ENCODE results near the gene HTT. TPM values are rescaled to one million over a fixed set of nuclear protein-coding genes. Genes with fewer than 3 reads are reported as not detected.

HTT gene
- total RNA-seq, 1 donor from 2014 or later: 49.8 TPM

- Histone ChIP-seq H3K27ac (no peak overlapping the region), H3K4me3 (no peak overlapping the region), H3K36me3 (peaks cover 4 to 42% of the 10 kb centered on the region in 2 donors)
Observed at GRCh38 chr4:3240936-3241522, 166.5 kb downstream of the HTT start.

GRCh38 chr4:3241898-3242524, 167.5 kb downstream of the HTT start:
- Histone ChIP-seq H3K27ac (no peak overlapping the region), H3K27me3 (no peaks in the 10 kb centered on the region), H3K9me3 (no peaks in the 10 kb centered on the region), H3K4me3 (no peak overlapping the region), H3K4me1 (peaks cover 12% of the 10 kb centered on the region), H3K36me3 (peaks cover 4 to 34% of the 10 kb centered on the region in 2 donors)
- no peak for DNase-seq (ENCODE audit: extremely low spot score in 2 of 2)
- intact Hi-C loops (cut with DNase I): no loop called here
- TF ChIP-seq POLR2A (IDR thresholded peaks at IDR 0.05) (no peak), CTCF (IDR thresholded peaks at IDR 0.05) (no peak), POLR2AphosphoS5 (IDR thresholded peaks at IDR 0.05; ENCODE audit: insufficient read depth in 1 of 2, low read depth in 1 of 2) (no peak)

More at GRCh38 chr4:3240936-3241522, 166.5 kb downstream of the HTT start:
- TF ChIP-seq CTCF (IDR thresholded peaks at IDR 0.05): no peak
- no peak for TF ChIP-seq POLR2A (IDR thresholded peaks at IDR 0.05)
- TF ChIP-seq POLR2AphosphoS5 (IDR thresholded peaks at IDR 0.05; ENCODE audit: insufficient read depth in 1 of 2, low read depth in 1 of 2): no peak
- Histone ChIP-seq H3K4me1 (peaks cover 12% of the 10 kb centered on the region), H3K27me3 (no peaks in the 10 kb centered on the region), H3K9me3 (no peaks in the 10 kb centered on the region)
- intact Hi-C loops (cut with DNase I): no loop called here
- DNase-seq (ENCODE audit: extremely low spot score in 2 of 2): no peak

GRCh38 chr4:3243136-3243780, 168.8 kb downstream of the HTT start:
- peaks cover 4 to 22% of the 10 kb centered on the region in 2 donors for H3K36me3 ChIP-seq
- no peaks in the 10 kb centered on the region for H3K9me3 ChIP-seq
- no peak overlapping the region for H3K4me3 ChIP-seq
- intact Hi-C loops (cut with DNase I): no loop called here
- TF ChIP-seq POLR2AphosphoS5 (IDR thresholded peaks at IDR 0.05; ENCODE audit: insufficient read depth in 1 of 2, low read depth in 1 of 2) (no peak), CTCF (IDR thresholded peaks at IDR 0.05) (no peak), POLR2A (IDR thresholded peaks at IDR 0.05) (no peak)
- H3K27ac ChIP-seq: no peak overlapping the region
- H3K27me3 ChIP-seq: no peaks in the 10 kb centered on the region
- peaks cover 12% of the 10 kb centered on the region for H3K4me1 ChIP-seq
- DNase-seq (ENCODE audit: extremely low spot score in 2 of 2): no peak

- no peaks in the 10 kb centered on the region for H3K27me3 ChIP-seq
- intact Hi-C loops (cut with DNase I): no loop called here
- peaks cover 12% of the 10 kb centered on the region for H3K4me1 ChIP-seq
- no peak overlapping the region for H3K27ac ChIP-seq
- no peaks in the 10 kb centered on the region for H3K9me3 ChIP-seq
- H3K4me3 ChIP-seq: no peak overlapping the region
- no peak for TF ChIP-seq POLR2AphosphoS5 (IDR thresholded peaks at IDR 0.05; ENCODE audit: insufficient read depth in 1 of 2, low read depth in 1 of 2)
- TF ChIP-seq CTCF (IDR thresholded peaks at IDR 0.05): no peak
- TF ChIP-seq POLR2A (IDR thresholded peaks at IDR 0.05): no peak
- no peak for DNase-seq (ENCODE audit: extremely low spot score in 2 of 2)
- peaks cover 4 to 16% of the 10 kb centered on the region in 2 donors for H3K36me3 ChIP-seq
Observed at GRCh38 chr4:3244002-3244401, 169.5 kb downstream of the HTT start.

GRCh38 chr4:3244747-3245146, 170.3 kb downstream of the HTT start:
- Histone ChIP-seq H3K4me1 (peaks cover 12% of the 10 kb centered on the region), H3K27ac (no peak overlapping the region), H3K9me3 (no peaks in the 10 kb centered on the region), H3K4me3 (no peak overlapping the region), H3K27me3 (no peaks in the 10 kb centered on the region), H3K36me3 (peaks cover 4 to 8% of the 10 kb centered on the region in 2 donors)
- intact Hi-C loops (cut with DNase I): no loop called here
- DNase-seq (ENCODE audit: extremely low spot score in 2 of 2): no peak
- TF ChIP-seq POLR2AphosphoS5 (IDR thresholded peaks at IDR 0.05; ENCODE audit: insufficient read depth in 1 of 2, low read depth in 1 of 2) (no peak), CTCF (IDR thresholded peaks at IDR 0.05) (no peak), POLR2A (IDR thresholded peaks at IDR 0.05) (no peak)
